Panc1 (cell line): Measurements from ENCODE around the gene SIK2. TPM values are rescaled to one million over a fixed set of nuclear protein-coding genes. Genes with fewer than 3 reads are reported as not detected.

Source experiments
- ATAC-seq: fragments of 200-7000 bp; cut with Tn5 transposase; 2 replicates; pipeline ENCODE4 v1.9.1; 2020; ENCODE audit warnings: mild to moderate bottlenecking, moderate library complexity
- BruUV-seq: library from RNA; stranded (reverse); fragments of 400-500 nt; replicated peaks from 2 replicates; lab custom pipeline; 2021; lab: Mats Ljungman, UMichigan
- CTCF ChIA-PET: fragments of 300-600 bp; sonication (Branson Sonifier 250); formaldehyde crosslinking; loops from one replicate; lab custom pipeline; 2022; ENCODE audit warnings: antibody characterized with exemption; lab: Charles Lee
- POLR2A ChIA-PET: fragments of 300-600 bp; sonication (Branson Sonifier 250); formaldehyde crosslinking; loops from one replicate; lab custom pipeline; 2022; ENCODE audit warnings: antibody characterized with exemption; lab: Charles Lee
- DNase-seq: peaks from one replicate; pipeline ENCODE4 v3.0.0-alpha.2; 2010; ENCODE audit warnings: low read depth, low spot score
- H3K27ac ChIP-seq: 2 replicates; pipeline ENCODE4 v1.5.1; 2011; ENCODE audit warnings: mild to moderate bottlenecking, low read length, inconsistent platforms
- H3K27me3 ChIP-seq: fragments of 200-500 bp; sonication (Bioruptor generic); 2 replicates; pipeline ENCODE4 v1.6.0; 2014; ENCODE audit warnings: low read length, inconsistent platforms; ENCODE audit not compliant: control insufficient read depth, insufficient read depth
- H3K36me3 ChIP-seq: fragments of 200-500 bp; sonication (Bioruptor generic); 2 replicates; pipeline ENCODE4 v1.5.1; 2014; ENCODE audit warnings: inconsistent platforms, mild to moderate bottlenecking, low read length, moderate library complexity; ENCODE audit not compliant: control insufficient read depth, insufficient read depth
- H3K4me1 ChIP-seq: 2 replicates; pipeline ENCODE4 v1.5.1; 2011; ENCODE audit warnings: inconsistent platforms, mild to moderate bottlenecking, low read length, moderate library complexity; ENCODE audit not compliant: control insufficient read depth, insufficient read depth
- H3K4me3 ChIP-seq, 2 experiments: 2 replicates each; pipeline ENCODE4 v1.5.1; 2011 to 2012; ENCODE audit warnings: low read depth in 2 of 2, low read length in 2 of 2, mild to moderate bottlenecking in 2 of 2, inconsistent platforms in 1 of 2, moderate library complexity in 1 of 2
- H3K9me3 ChIP-seq: fragments of 200-500 bp; sonication (Bioruptor generic); 2 replicates; pipeline ENCODE4 v1.5.1; 2014; ENCODE audit warnings: low read depth, mild to moderate bottlenecking, inconsistent platforms, low read length, moderate library complexity; ENCODE audit not compliant: control insufficient read depth, insufficient read depth
- POLR2AphosphoS5 ChIP-seq: IDR thresholded peaks from 2 replicates; pipeline ENCODE4 v1.6.1; 2012; ENCODE audit warnings: mild to moderate bottlenecking, low read depth, low read length, moderate library complexity
- SIN3A ChIP-seq: IDR thresholded peaks from 2 replicates; pipeline ENCODE4 v1.6.1; 2012; ENCODE audit warnings: low read depth, mild to moderate bottlenecking, low read length, moderate library complexity, borderline replicate concordance; ENCODE audit not compliant: insufficient read depth
- TCF7L2 ChIP-seq: IDR thresholded peaks from 2 replicates; pipeline ENCODE4 v1.6.1; 2011; ENCODE audit warnings: mild to moderate bottlenecking, low read depth, low read length, inconsistent platforms
- in situ Hi-C: cut with HindIII; loops from 2 replicates; pipeline ENCODE4 v1.10.0; 2016; ENCODE audit warnings: low sequenced_read_pairs, low pct_unique_long_range_greater_than_20kb
- intact Hi-C: fragments of 100-400 bp; cut with micrococcal nuclease; formaldehyde crosslinking; loops from one replicate; pipeline ENCODE4 v1.10.0; 2022; ENCODE audit not compliant: unreplicated experiment
- total RNA-seq: library from RNA; stranded (reverse); gene quantifications from one replicate; pipeline ENCODE4 v1.2.1, GENCODE V29; 2021; ENCODE audit not compliant: unreplicated experiment
- TF ChIP-seq, protein P1 (sequence below), 2 experiments: IDR thresholded peaks; 2 replicates each; pipeline ENCODE4 v1.6.1; 2011 to 2012; ENCODE audit warnings: low read depth in 2 of 2, control low read depth in 1 of 2, low read length in 1 of 2, mild to moderate bottlenecking in 1 of 2, moderate library complexity in 1 of 2; ENCODE audit not compliant: insufficient read depth in 1 of 2
- TF ChIP-seq, protein P2 (sequence below): fragments of 450-650 bp; IDR thresholded peaks from 2 replicates; pipeline ENCODE4 v1.5.1; 2017; ENCODE audit warnings: mild to moderate bottlenecking

SIK2 gene
- total RNA-seq, 1 experiment from 2014 or later = 17.0 TPM

- in situ Hi-C loops (no loop called here), intact Hi-C loops (no loop called here)
- DNase-seq (no peak), ATAC-seq (no peak)
- peaks cover 5% of the 10 kb centered on the region; the same call in 1 of the 2 replicates for H3K4me1 ChIP-seq
- H3K27me3 ChIP-seq = no peaks in the 10 kb centered on the region
- ChIA-PET POLR2A (no interaction called here), CTCF (no interaction called here)
- H3K9me3 ChIP-seq = no peaks in the 10 kb centered on the region
- no peak overlapping the region for H3K27ac ChIP-seq
- TF ChIP-seq, protein P1, sequence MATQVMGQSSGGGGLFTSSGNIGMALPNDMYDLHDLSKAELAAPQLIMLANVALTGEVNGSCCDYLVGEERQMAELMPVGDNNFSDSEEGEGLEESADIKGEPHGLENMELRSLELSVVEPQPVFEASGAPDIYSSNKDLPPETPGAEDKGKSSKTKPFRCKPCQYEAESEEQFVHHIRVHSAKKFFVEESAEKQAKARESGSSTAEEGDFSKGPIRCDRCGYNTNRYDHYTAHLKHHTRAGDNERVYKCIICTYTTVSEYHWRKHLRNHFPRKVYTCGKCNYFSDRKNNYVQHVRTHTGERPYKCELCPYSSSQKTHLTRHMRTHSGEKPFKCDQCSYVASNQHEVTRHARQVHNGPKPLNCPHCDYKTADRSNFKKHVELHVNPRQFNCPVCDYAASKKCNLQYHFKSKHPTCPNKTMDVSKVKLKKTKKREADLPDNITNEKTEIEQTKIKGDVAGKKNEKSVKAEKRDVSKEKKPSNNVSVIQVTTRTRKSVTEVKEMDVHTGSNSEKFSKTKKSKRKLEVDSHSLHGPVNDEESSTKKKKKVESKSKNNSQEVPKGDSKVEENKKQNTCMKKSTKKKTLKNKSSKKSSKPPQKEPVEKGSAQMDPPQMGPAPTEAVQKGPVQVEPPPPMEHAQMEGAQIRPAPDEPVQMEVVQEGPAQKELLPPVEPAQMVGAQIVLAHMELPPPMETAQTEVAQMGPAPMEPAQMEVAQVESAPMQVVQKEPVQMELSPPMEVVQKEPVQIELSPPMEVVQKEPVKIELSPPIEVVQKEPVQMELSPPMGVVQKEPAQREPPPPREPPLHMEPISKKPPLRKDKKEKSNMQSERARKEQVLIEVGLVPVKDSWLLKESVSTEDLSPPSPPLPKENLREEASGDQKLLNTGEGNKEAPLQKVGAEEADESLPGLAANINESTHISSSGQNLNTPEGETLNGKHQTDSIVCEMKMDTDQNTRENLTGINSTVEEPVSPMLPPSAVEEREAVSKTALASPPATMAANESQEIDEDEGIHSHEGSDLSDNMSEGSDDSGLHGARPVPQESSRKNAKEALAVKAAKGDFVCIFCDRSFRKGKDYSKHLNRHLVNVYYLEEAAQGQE (IDR thresholded peaks at IDR 0.05; ENCODE audit: insufficient read depth in 1 of 2, low read depth in 2 of 2, low read length in 1 of 2) = no peak
- no peak for TF ChIP-seq TCF7L2
- TF ChIP-seq, protein P2, sequence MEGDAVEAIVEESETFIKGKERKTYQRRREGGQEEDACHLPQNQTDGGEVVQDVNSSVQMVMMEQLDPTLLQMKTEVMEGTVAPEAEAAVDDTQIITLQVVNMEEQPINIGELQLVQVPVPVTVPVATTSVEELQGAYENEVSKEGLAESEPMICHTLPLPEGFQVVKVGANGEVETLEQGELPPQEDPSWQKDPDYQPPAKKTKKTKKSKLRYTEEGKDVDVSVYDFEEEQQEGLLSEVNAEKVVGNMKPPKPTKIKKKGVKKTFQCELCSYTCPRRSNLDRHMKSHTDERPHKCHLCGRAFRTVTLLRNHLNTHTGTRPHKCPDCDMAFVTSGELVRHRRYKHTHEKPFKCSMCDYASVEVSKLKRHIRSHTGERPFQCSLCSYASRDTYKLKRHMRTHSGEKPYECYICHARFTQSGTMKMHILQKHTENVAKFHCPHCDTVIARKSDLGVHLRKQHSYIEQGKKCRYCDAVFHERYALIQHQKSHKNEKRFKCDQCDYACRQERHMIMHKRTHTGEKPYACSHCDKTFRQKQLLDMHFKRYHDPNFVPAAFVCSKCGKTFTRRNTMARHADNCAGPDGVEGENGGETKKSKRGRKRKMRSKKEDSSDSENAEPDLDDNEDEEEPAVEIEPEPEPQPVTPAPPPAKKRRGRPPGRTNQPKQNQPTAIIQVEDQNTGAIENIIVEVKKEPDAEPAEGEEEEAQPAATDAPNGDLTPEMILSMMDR = no peak
- TF ChIP-seq SIN3A = no peak
- no peak for TF ChIP-seq POLR2AphosphoS5
- peaks cover 28% of the 10 kb centered on the region for H3K36me3 ChIP-seq
- no TSS peak for BruUV-seq
- H3K4me3 ChIP-seq = no peak overlapping the region
These were observed 147.4 kb downstream of the SIK2 start for GRCh38 chr11:111749646-111750045.

DNA sequence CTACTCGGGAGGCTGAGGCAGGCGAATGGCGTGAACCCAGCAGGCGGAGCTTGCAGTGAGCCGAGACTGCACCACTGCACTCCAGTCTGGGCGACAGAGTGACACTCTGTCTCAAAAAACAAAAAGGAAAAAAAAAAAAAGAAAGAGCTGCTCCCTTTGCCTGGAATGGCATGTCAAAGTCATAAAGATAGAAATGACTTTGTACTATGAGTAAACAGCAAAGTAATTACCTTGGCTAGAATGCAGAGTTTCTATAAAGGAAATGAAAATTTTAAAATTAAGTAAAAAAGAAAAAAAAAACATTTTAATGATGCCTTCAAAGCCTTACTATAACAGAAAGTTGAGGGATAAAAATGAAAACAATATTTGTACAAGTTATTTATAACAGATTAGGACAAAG lies 153.8 kb downstream of the SIK2 start:
- ChIA-PET POLR2A (interaction anchor here (0.6 to 0.7 kb wide), 2 partner anchors 24 to 154 kb away, joined by 4 to 11 read pairs; partner anchors contain the start of gene SIK2), CTCF (interaction anchor here (0.6 to 0.7 kb wide), 4 partner anchors 21 to 125 kb away, joined by 3 to 8 read pairs (median 4); no protein-coding TSS in a partner anchor)
- Histone ChIP-seq H3K27me3 (no peaks in the 10 kb centered on the region), H3K27ac (no peak overlapping the region), H3K9me3 (no peaks in the 10 kb centered on the region), H3K36me3 (peaks cover 32% of the 10 kb centered on the region; the same call in 1 of the 2 replicates), H3K4me1 (no peaks in the 10 kb centered on the region), H3K4me3 (no peak overlapping the region)
- BruUV-seq = no TSS peak
- intact Hi-C loops (no loop called here), in situ Hi-C loops (no loop called here)
- DNase-seq (no peak), ATAC-seq (no peak)
- TF ChIP-seq POLR2AphosphoS5 (no peak), TCF7L2 (no peak), SIN3A (no peak)
- TF ChIP-seq, protein P2 = no peak
- TF ChIP-seq, protein P1 (IDR thresholded peaks at IDR 0.05; ENCODE audit: insufficient read depth in 1 of 2, low read depth in 2 of 2, low read length in 1 of 2) = no peak
